Measurements from ENCODE around the gene DCLK2. TPM values are rescaled to one million over a fixed set of nuclear protein-coding genes. Genes with fewer than 3 reads are reported as not detected.

The DCLK2 gene
- total RNA-seq, 1 experiment from 2014 or later, result 2.7 TPM

GRCh38 chr4:150145090-150145945, 67.1 kb downstream of the DCLK2 start:
- intact Hi-C loops (cut with micrococcal nuclease), result no loop called here
- CTCF ChIA-PET, result no interaction called here
- no peak overlapping the region for H2AFZ ChIP-seq (ENCODE audit: low read depth, low read length, poor library complexity, severe bottlenecking)

More at GRCh38 chr4:150145090-150145945, 67.1 kb downstream of the DCLK2 start:
- Histone ChIP-seq H3K4me2 (ENCODE audit: low read length) (no peak overlapping the region), H3K9me2 (ENCODE audit: insufficient read depth) (no peaks in the 10 kb centered on the region), H3K27me3 (ENCODE audit: insufficient read depth, low read length) (no peaks in the 10 kb centered on the region), H3K27ac (ENCODE audit: low read depth, low read length) (no peak overlapping the region), H3K36me3 (ENCODE audit: control insufficient read depth in 1 of 2, insufficient read depth in 2 of 2, low read length in 2 of 2) (no peaks in the 10 kb centered on the region), H3K9ac (ENCODE audit: low read length) (no peak overlapping the region), H3K9me3 (ENCODE audit: control insufficient read depth in 1 of 2, insufficient read depth in 1 of 2, low read depth in 1 of 2, low read length in 2 of 2) (no peaks in the 10 kb centered on the region), H4K20me1 (ENCODE audit: insufficient read depth) (no peaks in the 10 kb centered on the region), H3K4me1 (ENCODE audit: control insufficient read depth in 1 of 2, insufficient read depth in 2 of 2, low read length in 2 of 2) (peaks cover 0 to 13% of the 10 kb centered on the region in 2 experiments; a peak in 3 of 4 replicates), H3K4me3 (replicated peaks in 1 of 2; ENCODE audit: low read depth in 1 of 2, low read length in 2 of 2) (no peak overlapping the region), H3K79me2 (ENCODE audit: insufficient read depth, low read length) (no peaks in the 10 kb centered on the region)
- BruUV-seq (replicated peaks), result no TSS peak
- no peak for DNase-seq (ENCODE audit: low read depth, low spot score)
- RAD21 ChIA-PET (ENCODE audit: low non-redundant PET in 1 of 2, low total read pairs in 2 of 2, uncharacterized antibody in 2 of 2, unreplicated experiment in 2 of 2), result no interaction called here
- POLR2A ChIA-PET, result no interaction called here
- ATAC-seq, result peak; percentile 63; the same call in 1 of the 2 replicates
- TF ChIP-seq YY1 (IDR thresholded peaks at IDR 0.05; ENCODE audit: extremely low read depth, insufficient replicate concordance, low read depth, low read length) (no peak), CTCF (IDR thresholded peaks at IDR 0.05 in 2 of 3, conservative IDR thresholded peaks at IDR 0.05 in 1 of 3; ENCODE audit: borderline replicate concordance in 1 of 3, insufficient read depth in 1 of 3, low read depth in 2 of 3, low read length in 2 of 3) (peak in 2 of 3 experiments; percentile 33 to 37; a peak in 2 of 6 replicates), EZH2 (IDR thresholded peaks at IDR 0.05) (no peak), CBX3 (IDR thresholded peaks at IDR 0.05; ENCODE audit: low read depth) (no peak), RAD21 (IDR thresholded peaks at IDR 0.05; ENCODE audit: low read depth) (no peak), FOSL1 (IDR thresholded peaks at IDR 0.05; ENCODE audit: low read depth) (no peak)

Data from HCT116 (cell line).